ENCODE measurements around the gene KRT84. TPM values are rescaled to one million over a fixed set of nuclear protein-coding genes. Genes with fewer than 3 reads are reported as not detected.
A peak's percentile ranks its signal among the peaks of the same experiment; 100 is the strongest.

The KRT84 gene
- total RNA-seq, 3 donors from 2014 or later (not counting 1 experiment from before 2014, with no cell fraction given): not detected

DNA sequence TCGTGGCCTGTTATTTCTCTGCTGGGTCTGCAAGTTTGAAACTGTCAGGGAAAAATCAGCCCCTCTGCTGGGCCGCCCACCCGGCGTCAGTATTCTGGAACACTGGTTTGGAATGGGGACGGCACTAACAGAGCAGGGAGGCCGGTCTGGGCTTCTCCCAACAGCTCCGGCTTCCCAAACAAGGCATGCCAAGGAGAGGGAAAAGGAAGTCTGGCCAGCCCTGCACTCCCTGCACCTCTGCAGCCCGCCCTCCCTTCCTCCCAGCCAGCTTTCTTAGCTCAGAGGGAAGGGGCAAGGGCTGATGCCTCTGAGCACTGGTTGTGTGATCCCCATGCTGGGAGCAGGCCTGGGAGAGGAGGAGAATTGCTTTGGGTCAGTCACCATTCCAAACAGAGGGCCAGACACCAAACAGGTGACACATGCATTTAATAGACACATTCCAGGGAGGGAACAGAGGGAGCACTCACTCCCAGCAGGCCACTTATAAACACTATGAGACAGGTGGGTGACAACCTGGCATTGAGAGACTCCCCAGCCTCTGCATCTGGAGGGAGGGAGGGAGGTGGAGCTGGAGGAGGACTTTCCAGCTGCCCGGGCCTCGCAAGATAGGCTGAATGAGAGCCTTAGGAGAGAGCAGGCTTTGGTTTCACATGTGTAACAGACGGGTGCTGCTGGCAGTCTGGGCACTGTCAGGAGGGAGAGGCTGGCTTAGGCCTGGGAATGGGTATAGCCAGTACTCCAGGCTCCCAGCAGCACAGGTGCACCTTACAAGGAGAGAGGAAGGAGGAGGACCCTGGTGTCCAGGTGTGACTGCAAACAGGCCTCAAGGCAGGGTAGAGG lies 38.4 kb upstream of the KRT84 start:
- H3K27ac ChIP-seq (ENCODE audit: low read length): no peak overlapping the region
- no peak overlapping the region for H3K4me3 Mint-ChIP-seq

DNA sequence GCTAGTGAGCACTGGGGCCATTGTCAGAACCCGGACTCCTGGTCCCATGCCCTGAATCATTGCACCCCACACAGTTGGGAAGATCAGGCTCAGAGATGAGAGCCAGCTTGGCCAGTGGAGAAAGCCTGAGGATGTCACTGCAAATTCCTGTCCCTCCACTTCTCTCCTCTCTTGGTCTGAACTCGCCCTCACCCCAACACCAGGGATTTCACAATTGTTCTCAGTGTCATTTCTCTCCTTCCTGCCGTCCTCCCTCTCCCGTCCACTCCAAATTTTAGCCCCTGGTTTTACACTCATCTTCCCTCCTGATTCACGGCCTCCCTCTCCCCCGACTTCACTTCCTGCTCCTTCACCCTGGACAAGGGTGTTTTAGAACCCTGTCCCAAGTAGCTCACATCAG lies 37.6 kb upstream of the KRT84 start:
- Mint-ChIP-seq H3K36me3 (no peaks in the 10 kb centered on the region), H3K9me3 (no peaks in the 10 kb centered on the region), H3K27me3 (ENCODE audit: low read depth in 2 of 2) (peaks cover 13 to 22% of the 10 kb centered on the region in 2 donors), H3K4me1 (peaks cover 10 to 12% of the 10 kb centered on the region in 2 donors), H3K4me3 (no peak overlapping the region), H3K27ac (no peak overlapping the region)
- DNase-seq (no peak), ATAC-seq (no peak)
- no peaks in the 10 kb centered on the region for H3K27me3 ChIP-seq (ENCODE audit: control insufficient read depth, insufficient read depth, low read length)
- TF ChIP-seq, protein P1, sequence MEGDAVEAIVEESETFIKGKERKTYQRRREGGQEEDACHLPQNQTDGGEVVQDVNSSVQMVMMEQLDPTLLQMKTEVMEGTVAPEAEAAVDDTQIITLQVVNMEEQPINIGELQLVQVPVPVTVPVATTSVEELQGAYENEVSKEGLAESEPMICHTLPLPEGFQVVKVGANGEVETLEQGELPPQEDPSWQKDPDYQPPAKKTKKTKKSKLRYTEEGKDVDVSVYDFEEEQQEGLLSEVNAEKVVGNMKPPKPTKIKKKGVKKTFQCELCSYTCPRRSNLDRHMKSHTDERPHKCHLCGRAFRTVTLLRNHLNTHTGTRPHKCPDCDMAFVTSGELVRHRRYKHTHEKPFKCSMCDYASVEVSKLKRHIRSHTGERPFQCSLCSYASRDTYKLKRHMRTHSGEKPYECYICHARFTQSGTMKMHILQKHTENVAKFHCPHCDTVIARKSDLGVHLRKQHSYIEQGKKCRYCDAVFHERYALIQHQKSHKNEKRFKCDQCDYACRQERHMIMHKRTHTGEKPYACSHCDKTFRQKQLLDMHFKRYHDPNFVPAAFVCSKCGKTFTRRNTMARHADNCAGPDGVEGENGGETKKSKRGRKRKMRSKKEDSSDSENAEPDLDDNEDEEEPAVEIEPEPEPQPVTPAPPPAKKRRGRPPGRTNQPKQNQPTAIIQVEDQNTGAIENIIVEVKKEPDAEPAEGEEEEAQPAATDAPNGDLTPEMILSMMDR (IDR thresholded peaks at IDR 0.05): no peak
- H3K36me3 ChIP-seq (ENCODE audit: control insufficient read depth, insufficient read depth, low read length): no peaks in the 10 kb centered on the region
- WGBS (ENCODE audit: insufficient coverage): 73% methylated on average over 6 of the region's 6 CpGs
- H3K4me1 ChIP-seq (ENCODE audit: control insufficient read depth, insufficient read depth, low read length): no peaks in the 10 kb centered on the region
- no peak overlapping the region for H3K27ac ChIP-seq (ENCODE audit: low read length)
- H3K9me3 ChIP-seq (ENCODE audit: control insufficient read depth, insufficient read depth, low read length): no peaks in the 10 kb centered on the region
- no peak overlapping the region for H3K4me3 ChIP-seq (ENCODE audit: low read length)
- intact Hi-C loops (cut with micrococcal nuclease): no loop called here

More for the DNA sequence above, 38.4 kb upstream of the KRT84 start:
- H3K36me3 Mint-ChIP-seq: no peaks in the 10 kb centered on the region
- no peaks in the 10 kb centered on the region for H3K9me3 Mint-ChIP-seq
- no peak overlapping the region for H3K4me3 ChIP-seq (ENCODE audit: low read length)
- WGBS (ENCODE audit: insufficient coverage): 77% methylated on average over 10 of the region's 11 CpGs
- peaks cover 10 to 12% of the 10 kb centered on the region in 2 donors for H3K4me1 Mint-ChIP-seq
- no peak for DNase-seq
- no peak for ATAC-seq
- H3K27me3 ChIP-seq (ENCODE audit: control insufficient read depth, insufficient read depth, low read length): no peaks in the 10 kb centered on the region
- H3K9me3 ChIP-seq (ENCODE audit: control insufficient read depth, insufficient read depth, low read length): no peaks in the 10 kb centered on the region
- H3K27ac Mint-ChIP-seq: no peak overlapping the region
- intact Hi-C loops (cut with micrococcal nuclease): no loop called here
- peaks cover 19 to 26% of the 10 kb centered on the region in 2 donors for H3K27me3 Mint-ChIP-seq (ENCODE audit: low read depth in 2 of 2)
- H3K36me3 ChIP-seq (ENCODE audit: control insufficient read depth, insufficient read depth, low read length): no peaks in the 10 kb centered on the region
- TF ChIP-seq, protein P1 (IDR thresholded peaks at IDR 0.05): no peak
- no peaks in the 10 kb centered on the region for H3K4me1 ChIP-seq (ENCODE audit: control insufficient read depth, insufficient read depth, low read length)

DNA sequence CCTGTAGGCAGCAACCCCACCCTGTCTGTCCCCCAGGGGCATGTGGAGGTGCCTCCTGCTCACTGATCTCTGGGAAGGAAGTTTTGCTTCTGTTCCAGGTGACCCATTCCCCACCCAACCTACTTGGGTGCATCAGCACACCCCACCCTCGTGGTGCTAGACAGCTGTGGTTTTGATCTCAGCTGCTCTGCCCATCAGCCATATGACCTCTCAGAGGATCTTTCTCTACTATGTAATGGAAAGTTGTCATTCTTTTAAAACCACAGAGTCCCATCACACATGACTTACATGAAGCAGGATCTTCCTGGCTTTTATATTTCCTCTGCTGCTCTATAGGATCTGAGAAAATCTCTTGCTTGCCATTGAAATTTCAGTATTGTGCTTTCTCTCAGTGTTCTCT lies 34.2 kb upstream of the KRT84 start:
- no peak overlapping the region for H3K27ac ChIP-seq (ENCODE audit: low read length)
- H3K36me3 ChIP-seq (ENCODE audit: control insufficient read depth, insufficient read depth, low read length): no peaks in the 10 kb centered on the region
- H3K4me1 Mint-ChIP-seq: peaks cover 10 to 12% of the 10 kb centered on the region in 2 donors
- TF ChIP-seq, protein P1 (IDR thresholded peaks at IDR 0.05): no peak
- H3K27ac Mint-ChIP-seq: no peak overlapping the region
- H3K9me3 ChIP-seq (ENCODE audit: control insufficient read depth, insufficient read depth, low read length): no peaks in the 10 kb centered on the region
- H3K36me3 Mint-ChIP-seq: no peaks in the 10 kb centered on the region
- H3K27me3 ChIP-seq (ENCODE audit: control insufficient read depth, insufficient read depth, low read length): no peaks in the 10 kb centered on the region
- ATAC-seq (peak in 1 of 3 donors; percentile 34), DNase-seq (no peak)
- H3K4me1 ChIP-seq (ENCODE audit: control insufficient read depth, insufficient read depth, low read length): no peaks in the 10 kb centered on the region
- intact Hi-C loops (cut with micrococcal nuclease): no loop called here
- WGBS (ENCODE audit: insufficient coverage): no CpG with 5 or more reads among the region's 1 CpG
- no peak overlapping the region for H3K4me3 ChIP-seq (ENCODE audit: low read length)
- no peak overlapping the region for H3K4me3 Mint-ChIP-seq
- H3K9me3 Mint-ChIP-seq: no peaks in the 10 kb centered on the region
- H3K27me3 Mint-ChIP-seq (ENCODE audit: low read depth in 2 of 2): peaks cover 21 to 35% of the 10 kb centered on the region in 2 donors
